Fibroblast of pulmonary artery (primary cell): ENCODE measurements around the gene FCN3.

Experiments used
- DNase-seq: peaks from one replicate; pipeline ENCODE4 v3.0.0-alpha.2; 2010; ENCODE audit warnings: low read depth
- H3K4me3 ChIP-seq: replicated peaks from 2 replicates; pipeline ENCODE4 v1.5.1; 2011; ENCODE audit warnings: low read depth, mild to moderate bottlenecking, control low read depth, low read length, moderate library complexity
- TF ChIP-seq, protein P1 (sequence below): IDR thresholded peaks from 2 replicates; pipeline ENCODE4 v1.5.1; 2011; ENCODE audit warnings: mild to moderate bottlenecking, control low read depth, low read length, inconsistent platforms; ENCODE audit errors: missing control alignments

Gene FCN3

DNA sequence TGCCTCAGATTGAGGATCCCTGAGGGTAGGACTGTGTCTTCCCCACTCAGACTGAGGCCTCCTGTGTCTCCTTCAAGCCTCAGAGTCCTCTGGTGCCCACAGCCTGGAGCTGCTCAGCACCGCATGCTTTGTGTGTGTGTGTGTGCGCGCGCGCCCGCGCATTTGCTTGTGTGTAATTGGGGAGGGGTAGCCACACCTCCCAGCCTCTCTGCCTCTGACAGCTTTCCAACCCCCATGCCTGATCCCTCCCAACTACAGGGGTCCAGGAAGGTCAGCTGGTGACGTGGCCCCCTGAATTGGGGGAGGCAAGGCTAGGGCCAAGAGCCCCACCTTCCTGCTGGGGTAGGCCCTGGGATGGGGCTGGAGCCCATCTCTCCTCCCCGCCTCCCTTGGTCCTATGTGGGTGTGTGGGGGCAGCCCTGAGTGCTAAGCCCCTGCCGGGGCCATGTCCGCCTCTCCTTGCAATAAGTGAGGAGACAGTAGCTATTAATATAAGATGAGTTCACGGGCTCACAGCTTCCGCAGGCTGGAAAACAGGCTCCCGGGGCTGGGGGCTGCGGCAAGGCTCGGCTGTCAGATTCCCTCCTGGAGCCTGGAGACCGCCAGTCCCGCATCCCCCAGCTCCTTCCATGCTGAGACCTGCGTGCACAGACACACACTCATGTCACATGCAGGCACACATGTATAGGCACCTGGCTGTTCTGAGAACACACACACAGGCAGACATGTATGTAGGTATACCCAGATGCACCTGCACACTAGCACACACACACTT is 24.8 kb upstream of the FCN3 start:
- no peak overlapping the region for H3K4me3 ChIP-seq
- DNase-seq: no peak
- TF ChIP-seq, protein P1, sequence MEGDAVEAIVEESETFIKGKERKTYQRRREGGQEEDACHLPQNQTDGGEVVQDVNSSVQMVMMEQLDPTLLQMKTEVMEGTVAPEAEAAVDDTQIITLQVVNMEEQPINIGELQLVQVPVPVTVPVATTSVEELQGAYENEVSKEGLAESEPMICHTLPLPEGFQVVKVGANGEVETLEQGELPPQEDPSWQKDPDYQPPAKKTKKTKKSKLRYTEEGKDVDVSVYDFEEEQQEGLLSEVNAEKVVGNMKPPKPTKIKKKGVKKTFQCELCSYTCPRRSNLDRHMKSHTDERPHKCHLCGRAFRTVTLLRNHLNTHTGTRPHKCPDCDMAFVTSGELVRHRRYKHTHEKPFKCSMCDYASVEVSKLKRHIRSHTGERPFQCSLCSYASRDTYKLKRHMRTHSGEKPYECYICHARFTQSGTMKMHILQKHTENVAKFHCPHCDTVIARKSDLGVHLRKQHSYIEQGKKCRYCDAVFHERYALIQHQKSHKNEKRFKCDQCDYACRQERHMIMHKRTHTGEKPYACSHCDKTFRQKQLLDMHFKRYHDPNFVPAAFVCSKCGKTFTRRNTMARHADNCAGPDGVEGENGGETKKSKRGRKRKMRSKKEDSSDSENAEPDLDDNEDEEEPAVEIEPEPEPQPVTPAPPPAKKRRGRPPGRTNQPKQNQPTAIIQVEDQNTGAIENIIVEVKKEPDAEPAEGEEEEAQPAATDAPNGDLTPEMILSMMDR: no peak

DNA sequence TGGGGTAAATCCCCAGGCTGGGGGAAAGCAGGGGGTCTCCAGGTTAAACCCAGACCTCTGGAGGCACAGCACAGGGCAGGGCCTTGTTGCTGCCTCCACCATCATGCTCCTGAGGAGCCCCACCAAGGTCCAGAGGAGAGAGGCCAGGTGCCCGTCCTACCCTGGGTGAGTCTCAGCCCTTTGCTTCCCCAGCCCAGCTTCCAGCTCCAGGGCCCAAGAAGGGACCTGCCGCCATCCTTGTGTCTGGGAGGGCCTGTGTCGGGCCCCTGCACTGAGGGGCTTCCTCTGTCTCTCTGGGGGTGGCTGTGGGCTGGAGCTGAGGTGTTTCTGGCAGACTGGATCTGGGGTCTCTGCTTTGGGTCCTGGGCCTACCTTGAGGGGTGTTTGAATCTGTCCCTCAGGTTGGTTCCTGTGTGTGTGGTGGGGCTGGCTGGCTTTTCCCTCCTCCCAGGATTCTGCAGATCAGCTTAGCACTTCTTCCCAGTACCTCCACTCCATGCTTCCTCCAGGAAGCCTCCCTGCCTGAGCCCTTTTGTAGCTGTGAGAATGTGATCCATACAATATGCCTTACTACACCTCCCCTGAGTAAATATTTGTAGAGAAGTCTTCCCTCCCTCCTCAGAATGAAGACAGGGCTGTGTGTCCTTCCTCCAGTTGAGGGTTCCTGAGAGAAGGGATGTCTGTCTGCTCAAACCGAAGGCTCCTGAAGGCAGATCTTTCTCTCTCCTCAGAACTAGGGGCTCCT is 24.0 kb upstream of the FCN3 start:
- TF ChIP-seq, protein P1: no peak
- H3K4me3 ChIP-seq: no peak overlapping the region
- DNase-seq: no peak

DNA sequence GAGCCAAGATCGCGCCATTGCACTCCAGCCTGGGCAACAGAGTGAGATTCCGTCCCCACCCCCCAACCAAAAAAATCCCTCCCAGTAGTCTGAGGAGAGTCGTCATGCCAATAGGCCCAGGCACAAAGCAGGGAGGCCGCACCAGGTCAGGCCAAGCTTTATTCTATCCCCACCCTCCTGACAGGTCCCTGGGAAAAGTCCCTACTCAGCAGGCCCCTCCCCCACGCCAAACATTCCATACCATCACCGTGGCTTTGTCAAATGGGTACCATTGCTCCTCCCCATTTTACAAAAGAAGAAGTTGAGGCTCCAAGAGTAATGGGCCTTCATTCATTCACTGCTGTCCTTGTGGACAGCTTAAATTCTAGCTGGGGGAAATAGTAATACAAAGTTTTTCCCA is 23.1 kb upstream of the FCN3 start:
- no peak for DNase-seq
- TF ChIP-seq, protein P1: no peak
- H3K4me3 ChIP-seq: no peak overlapping the region

DNA sequence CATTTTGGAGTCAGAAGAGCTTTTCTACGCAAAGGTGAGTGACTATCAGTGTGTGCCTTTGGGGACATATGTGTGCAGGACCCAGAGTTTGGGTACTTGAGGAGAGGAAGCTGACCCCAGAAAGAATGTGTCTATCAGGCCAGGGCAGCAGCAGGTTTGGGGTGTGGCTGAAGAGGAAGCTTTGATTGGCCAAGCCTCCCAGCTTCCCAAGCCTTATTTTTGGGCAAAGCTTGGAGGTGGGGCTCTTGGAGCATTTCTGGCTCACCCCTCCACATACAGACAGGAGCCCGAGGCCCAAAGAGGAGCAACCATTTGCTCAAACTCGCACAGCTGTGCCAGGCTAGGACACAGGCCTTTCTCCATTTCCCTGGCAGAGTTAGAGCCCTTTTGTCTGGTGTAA is 22.5 kb upstream of the FCN3 start:
- TF ChIP-seq, protein P1: no peak
- no peak for DNase-seq
- no peak overlapping the region for H3K4me3 ChIP-seq

DNA sequence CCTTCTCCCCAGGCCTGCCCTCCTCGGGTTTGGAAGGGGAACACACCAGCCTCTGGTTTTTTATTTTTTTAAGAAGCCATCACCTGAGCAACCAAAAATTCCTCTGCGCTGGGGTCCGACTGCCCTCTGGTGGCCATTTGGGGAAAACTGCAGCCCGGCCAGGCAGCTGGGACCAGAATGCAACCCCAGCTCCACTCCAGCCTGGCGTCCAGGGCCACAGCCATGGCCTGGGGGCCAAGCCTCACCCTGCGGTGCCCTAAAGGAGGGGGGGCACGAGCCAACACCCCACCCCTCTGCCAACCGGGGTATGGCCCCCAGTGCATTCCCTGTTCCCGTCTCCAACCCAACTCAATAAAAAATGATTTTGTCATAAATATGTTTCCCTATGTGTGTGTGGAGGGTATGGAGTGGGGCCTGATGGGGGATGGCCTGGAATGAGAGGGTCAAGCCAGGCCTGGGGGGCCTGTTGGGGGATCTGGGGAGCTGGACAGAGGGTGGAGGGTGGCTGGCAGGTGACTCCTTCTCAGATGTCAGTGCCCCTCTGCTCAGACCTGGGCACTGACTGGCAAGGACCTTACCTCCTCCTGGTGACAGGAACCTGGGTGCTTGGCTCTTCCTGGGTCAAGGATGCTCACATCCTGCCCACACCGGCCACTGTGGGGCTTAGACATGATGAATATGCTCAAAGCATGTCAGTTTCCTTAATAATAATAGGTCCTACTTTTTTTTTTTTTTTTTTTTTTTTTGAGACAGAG is 21.0 kb upstream of the FCN3 start:
- DNase-seq: peak; percentile 73
- H3K4me3 ChIP-seq: no peak overlapping the region
- TF ChIP-seq, protein P1: peak; percentile 83

DNA sequence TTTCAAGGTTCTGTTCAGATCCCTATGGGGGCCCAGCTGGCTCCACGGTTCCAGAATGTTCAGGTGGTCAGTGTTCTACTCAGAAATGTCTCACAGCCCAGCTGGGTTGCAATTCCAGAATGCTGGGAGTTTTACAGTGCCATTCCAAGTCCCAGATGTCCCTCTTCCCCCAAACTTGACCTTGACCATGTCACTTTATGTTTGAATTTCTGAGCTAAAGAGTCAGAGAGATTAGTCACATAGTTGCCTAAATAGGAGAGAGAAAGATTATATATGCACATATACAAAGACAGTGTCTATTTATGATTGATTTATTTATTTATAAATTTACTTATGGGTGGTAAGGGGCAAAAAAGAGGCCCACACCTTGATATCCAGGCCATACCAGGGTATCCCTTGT is 20.3 kb upstream of the FCN3 start:
- H3K4me3 ChIP-seq: no peak overlapping the region
- DNase-seq: no peak
- TF ChIP-seq, protein P1: no peak
